ENCODE results near the gene MED10. TPM values are rescaled to one million over a fixed set of nuclear protein-coding genes. Genes with fewer than 3 reads are reported as not detected.

The MED10 gene
- polyA plus RNA-seq, 1 donor from 2014 or later = 37.9 TPM

DNA sequence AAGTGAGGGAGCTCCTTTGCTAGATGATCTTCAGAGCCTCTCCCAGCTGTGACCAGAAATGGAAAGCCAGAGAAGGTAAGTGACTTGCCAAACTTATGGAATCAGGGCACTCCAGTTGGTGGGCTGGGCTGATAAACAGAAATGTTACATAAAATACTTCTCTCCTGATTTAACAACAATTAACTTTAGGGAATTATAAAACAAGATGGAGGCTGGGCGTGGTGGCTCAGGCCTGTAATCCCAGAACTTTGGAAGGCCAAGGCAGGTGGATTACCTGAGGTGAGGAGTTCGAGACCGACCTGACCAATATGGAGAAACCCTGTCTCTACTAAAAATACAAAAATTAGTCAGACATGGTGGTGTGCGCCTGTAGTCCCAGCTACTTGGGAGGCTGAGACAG lies 899 bp upstream of the MED10 start:
- no peaks in the 10 kb centered on the region for H4K20me1 ChIP-seq (ENCODE audit: insufficient read depth)
- peaks cover 26% of the 10 kb centered on the region for H3K79me2 ChIP-seq (replicated peaks; ENCODE audit: insufficient read depth, low read length)
- H3K27ac ChIP-seq (ENCODE audit: low read length) = no peak overlapping the region
- H3F3A ChIP-seq (ENCODE audit: insufficient read depth, low read length, poor library complexity, severe bottlenecking) = no peaks in the 10 kb centered on the region
- no peak overlapping the region for H3K4me2 ChIP-seq (ENCODE audit: low read length)
- H3K9me3 ChIP-seq (ENCODE audit: low read length) = no peaks in the 10 kb centered on the region
- no peak overlapping the region for H3K9ac ChIP-seq (ENCODE audit: low read length)
- H3K4me3 ChIP-seq (ENCODE audit: low read length) = peak overlapping the region; percentile 88
- H3K36me3 ChIP-seq (ENCODE audit: insufficient read depth, low read length) = peaks cover 3% of the 10 kb centered on the region
- TF ChIP-seq REST (IDR thresholded peaks at IDR 0.05; ENCODE audit: borderline replicate concordance) = no peak
- TF ChIP-seq CTCF (IDR thresholded peaks at IDR 0.05; ENCODE audit: poor library complexity, severe bottlenecking) = no peak
- H3K27me3 ChIP-seq (ENCODE audit: insufficient read depth, low read depth, low read length) = no peaks in the 10 kb centered on the region
- no peak overlapping the region for H2AFZ ChIP-seq (ENCODE audit: low read depth, low read length)
- no peaks in the 10 kb centered on the region for H3K9me2 ChIP-seq (ENCODE audit: insufficient read depth, low read length)

DNA sequence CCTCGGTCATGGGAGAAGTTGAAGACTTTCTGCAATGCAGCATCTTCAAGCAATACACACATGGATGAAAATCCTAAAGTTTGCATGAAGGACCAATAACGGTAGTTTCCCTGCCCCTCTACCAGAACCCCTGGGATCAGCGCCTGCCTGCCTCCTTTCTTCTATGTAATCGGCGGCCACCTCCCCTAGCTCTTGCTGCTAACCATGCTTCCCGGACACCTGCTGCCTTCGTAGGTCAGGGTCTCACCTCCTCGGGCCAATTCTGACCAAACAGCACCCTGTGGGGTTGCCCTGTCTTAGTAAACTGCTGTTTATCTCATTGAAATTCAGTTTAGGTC lies 388 bp upstream of the MED10 start:
- Histone ChIP-seq H2AFZ (ENCODE audit: low read depth, low read length) (peak overlapping the region; percentile 71), H3K9ac (ENCODE audit: low read length) (peak overlapping the region; percentile 77)
- TF ChIP-seq RAD21 (conservative IDR thresholded peaks at IDR 0.05) = peak; percentile 3
- TF ChIP-seq EZH2 (IDR thresholded peaks at IDR 0.05; ENCODE audit: borderline replicate concordance, insufficient read depth, low read length, poor library complexity, severe bottlenecking) = no peak
- no peak for TF ChIP-seq EP300 (conservative IDR thresholded peaks at IDR 0.05; ENCODE audit: poor library complexity, severe bottlenecking)
- TF ChIP-seq CTCF (IDR thresholded peaks at IDR 0.05; ENCODE audit: poor library complexity, severe bottlenecking) = no peak
- TF ChIP-seq SMC3 (conservative IDR thresholded peaks at IDR 0.05; ENCODE audit: poor library complexity) = peak; percentile 17
- TF ChIP-seq MXI1 (conservative IDR thresholded peaks at IDR 0.05; ENCODE audit: poor library complexity, severe bottlenecking) = peak; percentile 71
- no peak for TF ChIP-seq TAF1 (IDR thresholded peaks at IDR 0.05; ENCODE audit: low read depth)

More for the DNA sequence above, 388 bp upstream of the MED10 start:
- no peaks in the 10 kb centered on the region for H3K27me3 ChIP-seq (ENCODE audit: insufficient read depth, low read depth, low read length)
- H4K20me1 ChIP-seq (ENCODE audit: insufficient read depth) = no peaks in the 10 kb centered on the region
- H3K4me2 ChIP-seq (ENCODE audit: low read length) = no peak overlapping the region
- no peaks in the 10 kb centered on the region for H3F3A ChIP-seq (ENCODE audit: insufficient read depth, low read length, poor library complexity, severe bottlenecking)
- no peak overlapping the region for H3K27ac ChIP-seq (ENCODE audit: low read length)
- H3K9me2 ChIP-seq (ENCODE audit: insufficient read depth, low read length) = no peaks in the 10 kb centered on the region
- H3K79me2 ChIP-seq (replicated peaks; ENCODE audit: insufficient read depth, low read length) = peaks cover 26% of the 10 kb centered on the region
- peak overlapping the region; percentile 88 for H3K4me3 ChIP-seq (ENCODE audit: low read length)
- H3K9me3 ChIP-seq (ENCODE audit: low read length) = no peaks in the 10 kb centered on the region
- peaks cover 3% of the 10 kb centered on the region for H3K36me3 ChIP-seq (ENCODE audit: insufficient read depth, low read length)
